Stimulated activated CD4-positive, alpha-beta T cell treated with anti-CD3 and anti-CD28 coated beads, TNF-alpha, amount 100 ng/mL, for 24 hours (primary cell): ENCODE results near the gene KL.

Source experiments
- DNase-seq, 3 experiments: peaks; one replicate each; pipeline ENCODE4 v3.0.0-alpha.2; 2020; ENCODE audit warnings: low read depth in 3 of 3

Gene KL

DNA sequence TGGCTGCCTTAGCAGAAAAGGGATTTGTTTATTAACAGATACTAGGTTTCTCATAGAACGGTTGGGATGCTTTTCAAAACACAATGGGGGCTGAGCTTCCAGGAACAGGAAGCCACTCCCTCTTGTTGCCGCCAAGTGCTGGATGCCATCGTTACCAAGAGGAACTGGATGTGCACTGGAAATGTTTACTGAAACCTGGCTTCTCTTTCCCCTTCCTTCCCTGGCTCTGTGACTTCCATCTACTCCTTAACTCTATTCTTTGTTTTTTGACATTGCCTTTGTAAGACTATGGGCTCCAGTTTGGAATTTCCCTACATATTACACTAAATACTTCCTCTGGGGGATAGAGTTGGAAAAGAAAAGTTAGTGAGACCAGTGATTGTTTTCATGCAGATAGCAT lies 11.7 kb upstream of the KL start:
- DNase-seq, result no peak

DNA sequence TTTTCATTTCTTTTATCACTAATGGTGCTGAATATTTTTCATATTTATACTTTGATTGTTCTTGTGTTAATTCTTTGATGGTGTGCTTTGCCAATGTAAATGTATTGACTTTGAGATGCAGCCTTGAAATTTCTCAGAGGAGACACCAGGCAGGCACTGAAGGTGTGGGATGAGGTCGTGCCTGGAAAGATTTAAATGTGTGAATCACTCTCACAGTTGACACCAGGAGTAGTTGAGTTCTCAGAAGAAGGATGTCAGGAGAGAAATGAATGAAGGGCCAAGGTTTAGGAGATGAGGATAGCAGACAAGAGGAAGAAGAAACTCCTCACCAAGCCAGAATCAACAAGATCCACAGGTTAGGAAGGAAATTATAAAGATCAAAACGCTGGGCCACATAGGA lies 10.1 kb upstream of the KL start:
- no peak for DNase-seq

DNA sequence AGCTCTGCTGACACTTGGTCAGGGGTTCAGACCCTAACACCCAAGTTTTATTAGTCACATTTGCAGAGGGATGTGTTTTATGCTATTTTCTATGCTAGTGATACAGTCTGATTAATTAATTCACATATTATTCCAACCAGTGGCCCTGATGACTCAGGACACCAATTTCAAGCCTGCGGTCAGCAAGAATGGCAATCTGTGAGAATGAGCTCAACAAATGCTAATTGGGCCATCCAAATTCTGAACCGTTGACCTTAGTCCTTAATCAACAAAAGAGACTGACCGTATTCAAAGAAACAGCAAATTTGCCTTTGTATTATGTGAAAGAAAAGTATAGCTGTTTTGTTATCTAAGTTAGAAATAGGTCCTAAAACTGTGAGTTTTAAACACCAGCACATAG lies 9.6 kb upstream of the KL start:
- no peak for DNase-seq

DNA sequence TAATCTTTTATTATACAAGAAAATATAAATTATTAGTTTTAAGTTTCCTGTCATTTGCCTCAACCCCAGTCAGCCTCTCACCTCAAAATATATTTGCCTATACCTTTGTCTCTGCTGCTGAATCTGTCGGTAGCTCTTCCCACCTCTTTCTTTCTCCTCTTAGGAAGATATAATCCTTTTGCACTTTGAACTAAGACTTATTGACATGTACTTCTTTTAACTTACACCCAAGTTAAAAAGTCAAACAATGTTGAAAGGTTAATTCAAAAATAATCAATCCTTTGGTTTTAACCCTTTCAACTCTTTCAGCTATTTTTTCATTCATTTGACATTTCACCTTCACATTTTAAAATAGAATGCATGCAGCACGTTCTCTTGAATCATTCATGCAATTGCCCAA lies 9.0 kb upstream of the KL start:
- DNase-seq, result no peak

DNA sequence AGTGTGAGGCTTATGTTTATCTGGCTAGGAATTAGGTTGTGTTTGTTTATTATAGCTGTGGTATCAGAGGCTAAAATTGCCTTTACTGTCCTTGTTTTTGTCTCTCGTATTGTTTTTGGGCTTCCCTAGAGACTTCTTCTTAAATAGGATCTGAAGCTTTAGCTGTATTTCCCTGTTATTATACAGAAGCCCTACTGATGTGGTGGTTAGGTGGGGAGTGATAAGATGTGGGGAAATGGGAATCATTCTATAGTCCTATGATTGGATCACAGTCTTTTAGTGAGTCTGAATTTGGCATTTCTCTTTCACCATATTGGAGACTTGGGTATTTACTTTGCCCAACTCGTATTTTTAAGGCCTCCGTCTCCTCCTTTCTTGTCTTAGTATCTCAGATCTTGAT lies 8.3 kb upstream of the KL start:
- no peak for DNase-seq

DNA sequence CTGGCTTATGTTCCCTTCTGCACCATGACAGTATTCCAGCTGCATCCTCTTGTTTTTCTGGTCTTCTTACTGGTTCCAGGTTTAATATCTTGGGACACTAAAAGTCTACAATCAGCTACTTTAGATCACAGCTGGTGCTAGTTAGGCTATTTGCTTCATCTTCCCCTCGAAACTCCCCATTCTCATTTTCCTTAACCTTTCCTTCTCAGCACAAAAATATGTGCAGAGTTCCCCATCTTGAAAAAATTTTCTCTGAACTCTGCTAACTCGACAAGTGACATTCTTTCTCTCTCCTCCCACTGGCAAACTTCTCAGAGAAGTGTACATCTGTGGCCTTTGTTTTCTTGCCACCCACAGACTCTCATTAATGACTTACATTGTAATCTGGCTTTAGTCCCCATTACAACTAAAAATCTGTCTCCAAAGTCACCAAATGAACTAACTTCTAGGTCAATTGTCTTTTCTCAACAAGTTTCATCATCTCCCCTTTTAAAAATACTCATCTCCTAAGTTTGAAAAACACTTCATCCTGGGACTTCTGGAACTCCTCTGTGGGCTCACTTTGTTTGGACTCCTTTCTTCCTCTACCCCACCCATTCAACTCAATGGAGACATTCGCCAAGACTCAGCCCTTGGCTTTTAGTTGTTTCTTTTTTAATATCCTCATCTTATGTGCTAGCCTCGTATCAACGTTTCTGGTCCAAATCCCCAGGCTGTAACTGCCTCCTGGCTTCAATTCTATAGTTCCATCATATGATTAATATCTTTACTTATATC lies 7.1 kb upstream of the KL start:
- no peak for DNase-seq

DNA sequence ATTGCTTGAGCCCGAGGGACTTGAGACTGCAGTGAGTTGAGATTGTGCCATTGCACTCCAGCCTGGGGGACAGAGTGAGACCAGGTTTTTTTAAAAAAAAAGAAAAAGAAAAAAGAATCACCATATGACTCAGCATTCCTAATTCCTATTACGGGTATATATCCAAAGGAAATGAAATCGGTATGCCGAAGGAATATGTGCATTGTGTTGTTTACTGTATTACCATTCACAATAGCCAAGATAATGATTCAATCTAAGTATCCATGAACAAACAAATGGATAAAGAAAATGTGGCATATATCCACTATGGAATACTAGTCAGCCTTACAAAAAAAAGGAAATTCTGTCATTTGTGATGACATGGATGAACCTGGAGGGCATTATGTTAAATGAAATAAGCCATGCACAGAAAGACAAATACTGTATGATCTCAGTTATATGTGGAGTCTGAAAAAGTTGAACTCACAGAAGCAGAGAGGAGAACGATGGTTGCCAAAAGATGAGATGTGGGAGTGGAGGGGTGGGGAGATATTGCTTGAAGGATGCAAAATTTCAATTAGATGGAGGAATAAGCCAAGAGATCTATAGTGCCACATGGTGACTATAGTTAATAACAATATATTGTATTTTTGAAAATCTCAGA lies 4.3 kb upstream of the KL start:
- no peak for DNase-seq

DNA sequence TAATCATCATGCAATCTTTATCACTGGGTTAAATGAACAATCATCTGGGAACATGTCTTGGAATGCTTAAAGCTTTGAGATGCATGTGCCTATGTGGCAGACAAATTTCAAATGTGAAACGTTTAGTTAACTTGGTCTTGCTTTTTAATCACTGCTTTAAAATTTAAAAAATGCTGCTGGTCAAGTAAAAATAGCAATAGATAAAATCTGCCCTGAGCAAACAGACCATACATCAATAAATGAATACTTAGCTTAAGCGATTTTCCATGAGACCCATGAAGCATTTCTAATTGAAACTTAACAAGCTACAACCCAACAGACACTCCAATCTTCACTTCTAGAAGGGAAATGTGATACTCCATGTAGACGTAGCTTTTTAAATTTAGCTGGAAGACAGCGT lies 1.9 kb upstream of the KL start:
- no peak for DNase-seq

DNA sequence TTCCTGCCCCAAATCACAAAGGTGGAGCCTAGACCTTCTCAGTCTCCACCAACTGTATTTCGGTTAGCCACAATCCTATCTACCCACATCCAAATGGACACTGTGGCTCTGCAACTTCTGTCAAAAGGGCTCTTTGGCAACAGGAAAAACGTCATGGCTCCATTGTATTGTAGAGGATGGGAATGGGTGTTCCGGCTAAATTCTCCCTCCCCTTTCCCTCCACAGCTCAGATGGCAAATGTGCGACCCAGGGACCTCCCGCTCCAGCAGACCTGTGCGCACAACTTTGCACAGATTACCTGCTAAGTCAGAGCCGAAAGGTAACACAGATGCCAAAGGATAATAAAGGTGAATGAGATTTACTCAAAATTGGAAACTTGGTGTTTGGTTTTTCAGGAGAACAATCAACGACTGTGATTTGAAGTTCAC lies 968 bp upstream of the KL start:
- DNase-seq, result no peak

DNA sequence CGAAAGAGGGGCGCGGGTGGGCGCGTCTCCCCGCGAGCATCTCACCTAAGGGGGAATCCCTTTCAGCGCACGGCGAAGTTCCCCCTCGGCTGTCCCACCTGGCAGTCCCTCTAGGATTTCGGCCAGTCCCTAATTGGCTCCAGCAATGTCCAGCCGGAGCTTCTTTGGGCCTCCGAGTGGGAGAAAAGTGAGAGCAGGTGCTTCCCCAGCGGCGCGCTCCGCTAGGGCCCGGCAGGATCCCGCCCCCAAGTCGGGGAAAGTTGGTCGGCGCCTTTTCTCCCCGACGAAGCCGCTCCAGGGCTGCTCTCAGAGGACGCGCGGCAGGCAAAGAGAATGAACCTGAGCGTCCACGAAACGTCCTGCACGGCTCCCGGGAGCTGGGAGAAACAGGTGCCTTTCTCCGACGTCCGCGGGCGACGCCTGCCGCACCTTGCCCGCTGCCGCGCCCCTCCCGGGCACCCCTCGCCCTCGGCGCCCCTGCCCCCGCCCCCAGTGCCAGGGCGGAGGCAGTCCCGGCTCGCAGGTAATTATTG lies 366 bp upstream of the KL start:
- DNase-seq, result peak in 1 of 3 experiments; percentile 12

DNA sequence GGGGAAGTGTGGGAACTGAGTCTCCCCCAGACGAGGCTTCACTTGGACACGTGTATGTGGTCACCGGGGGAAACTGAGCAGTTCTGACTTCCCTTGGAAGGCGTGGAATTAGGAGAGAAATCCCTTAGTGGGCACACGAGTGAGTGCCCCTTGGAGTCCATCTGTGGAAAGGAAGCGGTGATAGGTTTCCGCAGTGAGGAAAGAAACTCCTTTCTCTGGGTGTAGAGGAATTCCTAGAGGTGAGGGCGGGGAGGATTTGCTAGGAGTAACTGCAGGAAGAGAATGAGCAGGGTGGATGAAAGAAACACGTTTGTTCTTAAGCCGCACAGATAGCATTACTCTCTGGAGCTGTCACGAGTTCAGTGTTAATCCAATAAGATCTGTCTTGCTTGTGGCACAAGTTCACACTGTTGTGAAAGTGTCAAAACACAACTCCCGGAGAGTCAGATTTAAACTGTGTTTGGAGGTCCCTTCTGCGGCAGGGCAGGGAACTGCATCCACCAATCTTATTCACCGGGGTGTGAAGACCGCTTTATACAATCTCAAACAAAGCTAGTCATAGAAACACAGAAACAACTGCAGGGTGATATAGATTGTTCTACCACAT lies 1.2 kb downstream of the KL start:
- peak in 1 of 3 experiments; percentile 35 for DNase-seq

DNA sequence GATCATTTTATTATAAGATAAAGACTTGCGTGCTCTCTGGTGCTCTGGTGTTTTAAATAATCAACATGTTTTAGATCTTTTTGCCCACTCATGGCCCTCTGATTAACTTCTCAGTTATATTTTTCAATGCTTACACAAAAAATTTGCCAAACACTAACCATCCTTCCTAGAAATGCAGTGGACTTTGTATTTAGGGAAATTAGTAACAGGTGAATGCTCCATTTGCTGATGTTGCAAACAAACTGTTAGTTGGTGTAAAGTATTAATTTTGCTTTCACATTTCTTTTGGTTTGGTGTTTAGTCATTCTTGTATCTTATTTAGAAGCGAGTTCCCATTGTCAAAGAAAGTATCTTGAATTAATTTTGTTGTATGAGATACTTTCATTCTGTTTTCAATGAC lies 2.7 kb downstream of the KL start:
- DNase-seq, result no peak

DNA sequence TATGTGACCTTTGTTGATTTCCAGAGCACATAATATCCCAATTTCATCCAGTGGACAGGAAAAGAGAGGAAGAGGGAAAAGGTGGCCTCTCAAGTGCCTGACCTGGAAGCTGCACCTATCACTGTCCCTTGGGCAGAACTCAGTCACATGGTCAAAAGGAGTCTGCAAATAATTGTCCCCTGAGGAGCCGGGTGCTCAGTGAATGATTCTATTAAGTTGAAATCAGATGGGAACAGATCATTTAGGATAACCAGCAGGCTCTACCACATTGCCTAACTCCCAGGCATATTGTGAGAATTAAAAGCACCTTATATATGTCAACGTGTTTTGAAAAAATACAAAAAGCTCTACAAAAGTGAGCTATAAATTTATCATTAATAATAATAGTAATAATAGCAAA lies 6.8 kb downstream of the KL start:
- DNase-seq, result no peak

DNA sequence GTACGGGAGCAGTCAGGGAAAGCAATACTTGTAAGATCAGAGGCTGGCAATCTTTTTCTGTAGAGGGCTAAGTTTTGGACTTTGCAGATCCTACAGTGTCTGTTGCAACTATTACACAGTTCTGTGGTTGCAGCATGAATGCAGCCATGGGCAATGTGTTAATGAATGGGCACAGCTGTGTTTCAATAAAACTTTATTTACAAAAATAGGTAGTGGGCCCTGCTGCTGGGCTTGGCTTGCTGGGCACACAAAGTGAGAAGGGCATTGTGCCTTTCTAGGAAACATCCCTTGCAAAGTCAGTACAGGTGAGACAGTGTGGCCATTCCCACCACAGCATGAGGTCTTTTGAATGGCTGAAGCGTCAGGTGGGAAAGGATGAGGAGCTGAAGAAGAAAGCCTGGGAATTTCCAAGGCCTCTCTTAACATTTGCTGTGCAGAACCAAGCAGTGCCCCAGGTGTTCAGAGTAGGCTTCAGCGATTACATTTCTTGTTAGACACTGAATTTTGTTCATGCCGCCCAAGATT lies 9.1 kb downstream of the KL start:
- no peak for DNase-seq

DNA sequence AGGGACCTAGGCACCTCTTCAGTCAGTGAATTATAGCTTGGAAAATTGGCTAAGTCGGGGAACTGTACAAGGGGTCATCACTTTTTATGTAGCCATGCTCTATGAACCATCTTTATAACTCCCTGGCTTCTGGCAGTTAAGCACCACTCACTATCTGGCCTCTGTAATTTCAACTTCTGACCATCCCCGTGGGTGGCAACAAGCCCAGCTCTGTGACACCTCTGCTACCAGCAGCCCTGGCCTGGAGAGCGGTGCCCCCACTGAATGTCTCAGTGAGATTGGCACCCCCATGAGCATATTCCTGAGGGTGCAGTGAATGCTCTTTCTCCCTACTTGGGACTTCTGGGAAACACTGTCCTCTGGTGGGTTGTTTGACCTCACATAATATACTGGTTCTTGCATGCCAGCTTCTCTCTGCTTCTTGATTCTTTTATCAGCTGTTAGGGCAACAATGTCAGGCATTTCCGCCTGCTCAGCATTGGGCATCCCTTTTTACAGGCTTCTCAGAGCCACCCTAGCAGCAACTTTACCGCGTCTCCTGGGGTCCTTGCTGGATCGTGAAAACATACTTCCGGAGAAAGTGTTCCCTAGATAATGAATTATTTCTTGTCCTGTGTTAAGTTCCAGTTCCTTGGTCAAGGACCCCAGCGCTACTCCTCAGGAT lies 10.4 kb downstream of the KL start:
- DNase-seq, result no peak

DNA sequence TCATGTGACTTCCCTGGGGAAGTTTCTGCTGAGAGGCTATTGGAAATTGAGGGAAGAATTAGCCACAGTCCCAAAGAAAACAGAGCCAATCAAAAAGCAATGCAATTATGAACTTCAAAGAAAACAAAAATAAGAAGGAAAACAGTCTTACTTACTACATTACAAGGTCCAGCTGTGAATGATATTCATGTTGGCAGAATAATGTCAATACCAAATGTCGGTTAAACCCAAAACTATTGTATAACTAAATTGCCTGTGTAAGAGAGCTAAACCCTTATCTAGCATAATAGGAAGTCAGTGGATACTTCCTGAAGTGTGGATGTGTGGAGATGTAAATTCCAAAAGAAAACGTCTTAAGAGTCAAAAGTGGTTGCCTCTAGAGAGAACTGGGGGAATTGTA lies 12.4 kb downstream of the KL start:
- DNase-seq, result no peak

DNA sequence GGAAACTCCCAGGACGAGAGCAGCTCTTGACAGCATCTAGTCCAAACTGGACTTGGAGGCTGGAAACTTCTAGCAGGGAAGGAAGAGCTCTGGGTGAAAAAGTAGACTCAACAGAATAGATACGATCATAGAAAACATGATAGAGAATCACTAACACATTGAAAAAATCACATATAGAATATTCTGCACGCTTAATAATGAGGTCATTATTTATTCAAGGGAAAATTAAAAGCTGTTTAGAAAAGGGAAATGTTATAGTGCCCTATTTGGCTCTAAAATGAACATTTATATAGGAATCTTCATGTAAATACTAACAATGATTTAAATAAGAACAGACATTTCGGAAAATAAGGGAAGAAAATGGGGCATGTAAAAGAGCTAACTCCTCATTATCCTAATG lies 15.1 kb downstream of the KL start:
- no peak for DNase-seq

DNA sequence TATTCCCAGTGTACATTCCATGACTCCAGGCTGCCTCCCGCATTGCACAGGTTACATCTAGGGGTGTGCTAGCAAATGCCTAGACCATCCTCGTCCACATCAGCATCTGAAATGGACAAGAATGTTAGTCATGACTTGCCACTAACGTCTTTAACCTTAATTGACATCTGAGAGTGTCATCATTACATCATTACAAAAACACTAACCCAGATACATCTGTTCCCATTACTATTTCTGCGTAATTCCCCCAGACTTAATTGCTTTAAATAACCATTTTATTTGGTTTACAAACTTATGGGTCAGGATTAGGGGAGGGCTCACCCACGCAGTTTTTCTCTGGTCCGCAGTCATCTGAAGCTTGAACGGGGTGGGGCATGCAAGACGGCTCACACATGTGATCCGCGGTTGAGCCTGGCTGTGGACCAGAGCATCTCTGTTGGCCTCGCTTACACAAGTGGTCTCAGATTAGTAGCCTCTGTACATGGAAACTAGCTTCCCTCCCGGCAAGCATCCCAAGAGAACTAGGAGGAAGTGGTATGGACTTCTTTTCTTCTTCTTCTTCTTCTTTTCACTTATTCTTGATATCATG lies 15.9 kb downstream of the KL start:
- no peak for DNase-seq

DNA sequence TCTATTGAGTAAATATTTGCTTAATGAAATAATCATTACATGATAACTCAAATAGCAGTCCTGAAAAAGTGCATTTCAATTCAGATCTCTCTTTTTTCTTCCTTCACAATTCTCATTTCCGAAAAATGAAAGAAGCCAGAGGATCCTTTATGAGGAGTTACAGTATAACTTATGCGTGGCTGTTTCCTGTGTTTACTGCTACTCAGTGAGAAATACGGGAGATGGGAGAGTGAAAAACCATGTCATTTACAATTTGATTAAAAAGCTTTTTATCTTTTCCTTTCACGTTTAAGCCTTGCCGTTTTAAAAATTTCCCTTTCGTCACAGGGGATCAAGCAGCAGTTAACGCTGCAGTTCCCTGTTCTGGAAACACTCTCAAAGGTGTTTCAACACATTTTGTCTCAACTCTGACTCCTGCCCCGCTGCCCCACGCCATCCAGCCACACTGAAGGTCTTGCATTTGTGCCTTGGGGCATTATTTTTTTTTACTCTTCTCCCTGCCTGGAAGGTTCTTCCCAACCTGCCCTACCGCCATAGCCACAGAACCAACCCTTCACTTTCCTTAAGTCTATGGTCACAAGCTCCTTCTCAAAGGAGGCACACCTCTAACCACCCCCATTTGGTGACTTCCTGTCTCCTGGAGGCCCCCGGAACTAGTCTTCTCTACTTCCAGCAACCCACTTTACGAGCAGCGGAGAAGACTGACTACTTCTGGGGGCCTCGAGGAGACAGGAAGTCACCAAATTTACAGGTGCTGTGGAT lies 17.0 kb downstream of the KL start:
- DNase-seq, result peak in 2 of 3 experiments; percentile 3 to 5

DNA sequence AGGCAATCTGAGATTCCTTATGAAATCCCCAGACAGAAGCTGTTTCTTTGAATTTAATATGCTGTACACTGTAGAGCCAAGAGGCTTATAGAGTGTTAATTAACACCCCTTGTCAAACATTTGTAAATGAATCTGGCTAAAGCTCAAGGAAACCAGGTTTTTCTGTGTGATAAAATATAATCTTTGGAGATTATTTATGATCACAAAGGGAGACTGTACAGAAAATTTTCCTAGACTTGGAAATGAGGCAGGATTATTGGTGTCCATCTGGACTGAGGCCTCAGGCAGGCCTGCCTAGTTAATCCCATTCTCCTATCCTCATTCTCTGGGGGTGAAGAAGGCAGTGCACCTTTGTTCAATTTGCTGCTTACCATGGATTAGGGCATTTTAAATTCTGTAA lies 17.8 kb downstream of the KL start:
- no peak for DNase-seq

DNA sequence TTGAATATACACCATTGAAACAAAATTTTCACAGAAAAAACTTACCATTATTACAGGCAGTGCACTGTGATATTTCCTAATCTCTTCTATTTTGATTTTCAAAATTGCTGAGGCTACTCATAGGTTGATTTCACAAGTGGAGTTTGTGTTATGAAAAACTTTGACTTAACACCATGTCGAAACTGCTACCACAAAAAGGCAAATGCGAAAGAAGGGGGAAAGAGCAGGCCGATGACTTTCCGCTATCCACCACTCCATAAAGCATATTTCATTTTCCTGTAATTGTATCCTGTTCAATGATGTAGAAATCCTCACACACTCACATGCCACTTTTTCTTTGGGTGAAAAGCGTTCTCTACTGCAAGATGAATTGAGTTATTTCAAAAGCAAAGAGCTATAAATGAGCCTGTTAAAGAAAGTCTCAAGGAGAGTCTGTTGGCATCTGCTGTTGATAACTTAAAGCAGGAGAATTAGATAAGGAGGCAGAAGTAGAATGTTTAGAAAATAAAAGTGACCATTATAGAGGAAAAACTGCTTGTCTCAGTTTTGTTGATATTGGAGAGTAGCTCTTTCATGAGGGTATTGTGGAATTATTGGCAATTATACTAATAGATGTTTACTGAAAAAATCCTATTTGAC lies 18.8 kb downstream of the KL start:
- no peak for DNase-seq
